Liver (tissue), 9 donors: ENCODE data around the gene NPEPPS. TPM values are rescaled to one million over a fixed set of nuclear protein-coding genes. Genes with fewer than 3 reads are reported as not detected.

ENCODE experiments used
- DNase-seq: peaks from one replicate; pipeline ENCODE4 v3.0.0-alpha.2; 2017; ENCODE audit warnings: low spot score
- H3K27ac ChIP-seq, 2 donors: one replicate each; pipeline ENCODE4 v1.7.0; 2013; ENCODE audit warnings: inconsistent platforms in 2 of 2, low read length in 2 of 2, control low read depth in 1 of 2, low read depth in 1 of 2, mild to moderate bottlenecking in 1 of 2
- H3K27me3 ChIP-seq, 4 donors: one replicate each; pipeline versions ENCODE4 v1.6.1 to v1.7.0; 2013; ENCODE audit warnings: low read length in 3 of 4, inconsistent platforms in 1 of 4, mild to moderate bottlenecking in 1 of 4, moderate library complexity in 1 of 4; ENCODE audit not compliant: control insufficient read depth in 4 of 4, insufficient read depth in 4 of 4
- H3K36me3 ChIP-seq, 4 donors: one replicate each; pipeline versions ENCODE4 v1.6.1 to v1.7.0; 2013; ENCODE audit warnings: low read length in 3 of 4, mild to moderate bottlenecking in 3 of 4, low read depth in 1 of 4, moderate library complexity in 1 of 4; ENCODE audit not compliant: control insufficient read depth in 4 of 4, insufficient read depth in 3 of 4
- H3K4me1 ChIP-seq, 4 donors: one replicate each; pipeline versions ENCODE4 v1.6.1 to v1.7.0; 2013; ENCODE audit warnings: low read length in 3 of 4, mild to moderate bottlenecking in 3 of 4, moderate library complexity in 1 of 4; ENCODE audit not compliant: control insufficient read depth in 4 of 4, insufficient read depth in 4 of 4
- H3K4me3 ChIP-seq, 3 donors: one replicate each; pipeline versions ENCODE4 v1.6.1 to v1.7.0; 2013; ENCODE audit warnings: low read length in 3 of 3, control low read depth in 1 of 3, low read depth in 1 of 3, mild to moderate bottlenecking in 1 of 3
- H3K9ac ChIP-seq, 2 donors: one replicate each; pipeline ENCODE4 v1.7.0; 2013; ENCODE audit warnings: low read length in 2 of 2, mild to moderate bottlenecking in 2 of 2, moderate library complexity in 2 of 2, control low read depth in 1 of 2, low read depth in 1 of 2
- H3K9me3 ChIP-seq, 4 donors: one replicate each; pipeline versions ENCODE4 v1.6.1 to v1.7.0; 2013; ENCODE audit warnings: low read length in 3 of 4; ENCODE audit not compliant: control insufficient read depth in 4 of 4
- CTCF ChIP-seq: fragments of 150-350 bp; IDR thresholded peaks from 2 replicates; pipeline ENCODE4 v1.5.1; 2017; ENCODE audit warnings: improper control_type of control experiment, low read depth, low read length; ENCODE audit not compliant: missing input control
- EGR1 ChIP-seq, 2 donors: IDR thresholded peaks; 2 replicates each; pipeline ENCODE4 v1.6.1; 2016 to 2018; ENCODE audit warnings: antibody characterized with exemption in 2 of 2, low read depth in 2 of 2
- FOXA1 ChIP-seq: IDR thresholded peaks from 2 replicates; pipeline ENCODE4 v1.6.1; 2016; ENCODE audit warnings: antibody characterized with exemption
- FOXA2 ChIP-seq: IDR thresholded peaks from 2 replicates; pipeline ENCODE4 v1.6.1; 2016; ENCODE audit warnings: antibody characterized with exemption
- GABPA ChIP-seq, 2 donors: IDR thresholded peaks in 1 of 2; conservative IDR thresholded peaks in 1 of 2; 2 replicates each; pipeline ENCODE4 v1.6.1; 2016; ENCODE audit warnings: antibody characterized with exemption in 2 of 2, mild to moderate bottlenecking in 1 of 2, moderate library complexity in 1 of 2
- HNF4A ChIP-seq, 2 donors: conservative IDR thresholded peaks; 2 replicates each; pipeline ENCODE4 v1.6.1; 2016; ENCODE audit warnings: antibody characterized with exemption in 2 of 2, mild to moderate bottlenecking in 2 of 2
- JUND ChIP-seq, 2 donors: IDR thresholded peaks; 2 replicates each; pipeline ENCODE4 v1.6.1; 2016; ENCODE audit warnings: antibody characterized with exemption in 2 of 2
- MAX ChIP-seq: IDR thresholded peaks from 2 replicates; pipeline ENCODE4 v1.6.1; 2016; ENCODE audit warnings: antibody characterized with exemption
- NR2F2 ChIP-seq: IDR thresholded peaks from 2 replicates; pipeline ENCODE4 v1.6.1; 2016; ENCODE audit warnings: antibody characterized with exemption
- RAD21 ChIP-seq, 2 donors: IDR thresholded peaks; 2 replicates each; pipeline ENCODE4 v1.6.1; 2016; ENCODE audit warnings: antibody characterized with exemption in 2 of 2, mild to moderate bottlenecking in 2 of 2
- REST ChIP-seq: IDR thresholded peaks from 2 replicates; pipeline ENCODE4 v1.6.1; 2016; ENCODE audit warnings: antibody characterized with exemption, mild to moderate bottlenecking
- SP1 ChIP-seq: IDR thresholded peaks from 2 replicates; pipeline ENCODE4 v1.6.1; 2018; ENCODE audit warnings: antibody characterized with exemption, mild to moderate bottlenecking
- YY1 ChIP-seq: IDR thresholded peaks from 2 replicates; pipeline ENCODE4 v1.6.1; 2016; ENCODE audit warnings: antibody characterized with exemption, mild to moderate bottlenecking
- WGBS: extraction: QIAGEN DNeasy Blood & Tissue Kit; methylation state at CpG from one replicate; pipeline ENCODE4 v1.1.7; 2013; 5-methylcytosine and 5-hydroxymethylcytosine counted together
- polyA plus RNA-seq, 2 donors: library from polyadenylated mRNA; stranded (reverse) in 1 of 2; unstranded in 1 of 2; fragments of 200-250 nt in 1 of 2; fragments of >200 nt in 1 of 2; fragmentation: Nextera tagmentation in 1 of 2; extraction: Ambion mirVana in 1 of 2; gene quantifications; one replicate each; pipeline versions ENCODE4 v1.2.1 to v1.2.3, GENCODE V29; 2013 to 2015
- total RNA-seq, 2 donors: library from RNA; depleted of rRNA; stranded (reverse); fragments of >200 nt; gene quantifications; one replicate each; pipeline ENCODE4 v1.2.3, GENCODE V29; 2014
- TF ChIP-seq, protein P1 (sequence below): IDR thresholded peaks from 2 replicates; pipeline ENCODE4 v1.6.1; 2016; ENCODE audit warnings: antibody characterized with exemption
- donor health status: healthy.
- donor health status: healthy.
- donor health status: healthy.
- donor health status: healthy.
- donor health status: healthy.

Gene NPEPPS
- total and polyA plus RNA-seq, 4 donors = 12.0 to 61.9 (median 46.4) TPM

DNA sequence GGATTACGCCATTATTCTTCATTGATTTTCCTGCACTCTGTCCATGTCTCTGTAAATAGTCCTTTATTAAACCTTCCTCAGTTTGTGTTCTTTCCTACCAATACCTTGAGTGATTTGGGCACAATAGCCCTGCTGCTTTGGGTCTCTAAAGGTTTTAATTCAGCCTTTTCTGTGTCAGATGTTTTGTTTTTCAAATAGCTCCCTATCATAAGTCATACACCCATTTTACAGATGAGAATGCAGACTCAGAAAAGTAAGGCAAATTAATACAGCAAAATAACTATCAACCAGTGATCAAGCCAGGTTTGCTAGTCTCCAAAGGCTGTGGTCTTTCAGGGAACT, 93.8 kb downstream of the NPEPPS start (continued):
- TF ChIP-seq REST = no peak
- no peak for TF ChIP-seq FOXA2

DNA sequence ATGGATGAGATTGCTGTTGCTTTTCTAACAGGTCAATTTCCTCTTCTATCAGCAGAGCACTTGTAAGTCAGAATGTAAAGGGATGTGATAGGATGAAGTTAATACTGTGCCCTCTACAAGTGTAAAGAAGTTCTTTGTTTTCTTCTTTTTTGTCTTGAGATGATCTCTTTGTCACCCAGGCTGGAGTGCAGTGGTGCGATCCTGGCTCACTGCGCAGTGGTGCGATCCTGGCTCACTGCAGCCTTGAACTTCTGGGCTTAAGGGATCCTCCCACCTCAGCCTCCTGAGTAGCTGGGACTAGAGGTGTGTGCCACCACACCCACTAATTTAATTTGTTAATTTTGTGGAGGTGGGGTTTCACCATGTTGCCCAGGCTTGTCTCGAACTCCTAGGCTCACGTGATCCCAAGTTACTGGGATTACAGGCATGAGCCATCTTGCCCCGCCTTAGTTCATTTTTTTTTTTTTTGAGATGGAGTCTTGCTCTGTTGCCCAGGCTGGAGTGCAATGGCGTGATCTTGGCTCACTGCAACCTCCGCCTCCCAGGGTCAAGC, 97.2 kb downstream of the NPEPPS start:
- Histone ChIP-seq H3K9ac (no peak overlapping the region), H3K27me3 (no peaks in the 10 kb centered on the region), H3K9me3 (no peaks in the 10 kb centered on the region), H3K4me3 (no peak overlapping the region), H3K36me3 (peaks cover 0 to 5% (median 0%) of the 10 kb centered on the region in 4 donors), H3K4me1 (peaks cover 0 to 11% (median 6%) of the 10 kb centered on the region in 4 donors), H3K27ac (no peak overlapping the region)
- WGBS = over 99% methylated on average over 8 of the region's 8 CpGs
- DNase-seq = no peak
- no peak for TF ChIP-seq RAD21 (IDR thresholded peaks at IDR 0.05)
- no peak for TF ChIP-seq FOXA2
- no peak for TF ChIP-seq MAX
- no peak for TF ChIP-seq NR2F2
- TF ChIP-seq JUND (IDR thresholded peaks at IDR 0.05) = no peak
- TF ChIP-seq, protein P1, sequence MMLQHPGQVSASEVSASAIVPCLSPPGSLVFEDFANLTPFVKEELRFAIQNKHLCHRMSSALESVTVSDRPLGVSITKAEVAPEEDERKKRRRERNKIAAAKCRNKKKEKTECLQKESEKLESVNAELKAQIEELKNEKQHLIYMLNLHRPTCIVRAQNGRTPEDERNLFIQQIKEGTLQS = no peak
- TF ChIP-seq YY1 = no peak
- no peak for TF ChIP-seq FOXA1
- TF ChIP-seq GABPA (IDR thresholded peaks at IDR 0.05 in 1 of 2, conservative IDR thresholded peaks at IDR 0.05 in 1 of 2) = no peak
- TF ChIP-seq EGR1 (IDR thresholded peaks at IDR 0.05; ENCODE audit: low read depth in 2 of 2) = no peak
- TF ChIP-seq CTCF = no peak
- TF ChIP-seq HNF4A (conservative IDR thresholded peaks at IDR 0.05) = no peak

- Histone ChIP-seq H3K9ac (no peak overlapping the region), H3K27me3 (no peaks in the 10 kb centered on the region), H3K4me1 (peaks cover 0 to 2% (median 1%) of the 10 kb centered on the region in 4 donors), H3K4me3 (no peak overlapping the region), H3K36me3 (no peaks in the 10 kb centered on the region), H3K27ac (no peak overlapping the region), H3K9me3 (no peaks in the 10 kb centered on the region)
- 80% methylated on average over 5 of the region's 5 CpGs for WGBS
- TF ChIP-seq GABPA (IDR thresholded peaks at IDR 0.05 in 1 of 2, conservative IDR thresholded peaks at IDR 0.05 in 1 of 2) (no peak), SP1 (no peak), RAD21 (IDR thresholded peaks at IDR 0.05) (no peak), EGR1 (IDR thresholded peaks at IDR 0.05; ENCODE audit: low read depth in 2 of 2) (no peak), NR2F2 (no peak), JUND (IDR thresholded peaks at IDR 0.05) (no peak), CTCF (no peak), FOXA2 (no peak)
- DNase-seq = no peak
Measured at GRCh38 chr17:47629826-47630225, 98.9 kb downstream of the NPEPPS start.
